Measurements from ENCODE around the gene ANXA10. TPM values are rescaled to one million over a fixed set of nuclear protein-coding genes. Genes with fewer than 3 reads are reported as not detected.

Gene ANXA10
- total RNA-seq, 1 experiment from 2014 or later = not detected

DNA sequence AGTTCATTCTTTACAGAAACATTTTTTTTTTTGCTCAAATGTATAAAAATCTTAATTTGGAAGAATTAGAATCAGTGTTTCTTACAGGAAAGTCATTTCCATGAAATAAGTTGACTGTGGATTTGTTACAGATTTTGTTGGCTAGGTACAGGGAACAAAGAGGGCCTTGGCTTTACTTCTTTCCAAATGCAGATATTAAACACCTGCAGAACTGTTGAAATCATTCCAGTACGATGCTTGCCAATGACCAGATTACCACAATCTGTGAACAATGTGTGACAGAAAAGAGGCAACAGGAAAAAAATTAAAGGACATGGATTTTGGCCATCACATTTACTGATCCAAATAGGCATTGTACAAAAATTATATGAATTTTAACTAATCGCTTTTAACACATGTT is 70.8 kb downstream of the ANXA10 start (continued):
- TF ChIP-seq, protein P1, sequence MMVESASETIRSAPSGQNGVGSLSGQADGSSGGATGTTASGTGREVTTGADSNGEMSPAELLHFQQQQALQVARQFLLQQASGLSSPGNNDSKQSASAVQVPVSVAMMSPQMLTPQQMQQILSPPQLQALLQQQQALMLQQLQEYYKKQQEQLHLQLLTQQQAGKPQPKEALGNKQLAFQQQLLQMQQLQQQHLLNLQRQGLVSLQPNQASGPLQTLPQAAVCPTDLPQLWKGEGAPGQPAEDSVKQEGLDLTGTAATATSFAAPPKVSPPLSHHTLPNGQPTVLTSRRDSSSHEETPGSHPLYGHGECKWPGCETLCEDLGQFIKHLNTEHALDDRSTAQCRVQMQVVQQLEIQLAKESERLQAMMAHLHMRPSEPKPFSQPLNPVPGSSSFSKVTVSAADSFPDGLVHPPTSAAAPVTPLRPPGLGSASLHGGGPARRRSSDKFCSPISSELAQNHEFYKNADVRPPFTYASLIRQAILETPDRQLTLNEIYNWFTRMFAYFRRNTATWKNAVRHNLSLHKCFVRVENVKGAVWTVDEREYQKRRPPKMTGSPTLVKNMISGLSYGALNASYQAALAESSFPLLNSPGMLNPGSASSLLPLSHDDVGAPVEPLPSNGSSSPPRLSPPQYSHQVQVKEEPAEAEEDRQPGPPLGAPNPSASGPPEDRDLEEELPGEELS (CRISPR knock-in tag; IDR thresholded peaks at IDR 0.05) = no peak
- TF ChIP-seq ZNF138 (CRISPR knock-in tag; conservative IDR thresholded peaks at IDR 0.05) = no peak
- TF ChIP-seq, protein P2, sequence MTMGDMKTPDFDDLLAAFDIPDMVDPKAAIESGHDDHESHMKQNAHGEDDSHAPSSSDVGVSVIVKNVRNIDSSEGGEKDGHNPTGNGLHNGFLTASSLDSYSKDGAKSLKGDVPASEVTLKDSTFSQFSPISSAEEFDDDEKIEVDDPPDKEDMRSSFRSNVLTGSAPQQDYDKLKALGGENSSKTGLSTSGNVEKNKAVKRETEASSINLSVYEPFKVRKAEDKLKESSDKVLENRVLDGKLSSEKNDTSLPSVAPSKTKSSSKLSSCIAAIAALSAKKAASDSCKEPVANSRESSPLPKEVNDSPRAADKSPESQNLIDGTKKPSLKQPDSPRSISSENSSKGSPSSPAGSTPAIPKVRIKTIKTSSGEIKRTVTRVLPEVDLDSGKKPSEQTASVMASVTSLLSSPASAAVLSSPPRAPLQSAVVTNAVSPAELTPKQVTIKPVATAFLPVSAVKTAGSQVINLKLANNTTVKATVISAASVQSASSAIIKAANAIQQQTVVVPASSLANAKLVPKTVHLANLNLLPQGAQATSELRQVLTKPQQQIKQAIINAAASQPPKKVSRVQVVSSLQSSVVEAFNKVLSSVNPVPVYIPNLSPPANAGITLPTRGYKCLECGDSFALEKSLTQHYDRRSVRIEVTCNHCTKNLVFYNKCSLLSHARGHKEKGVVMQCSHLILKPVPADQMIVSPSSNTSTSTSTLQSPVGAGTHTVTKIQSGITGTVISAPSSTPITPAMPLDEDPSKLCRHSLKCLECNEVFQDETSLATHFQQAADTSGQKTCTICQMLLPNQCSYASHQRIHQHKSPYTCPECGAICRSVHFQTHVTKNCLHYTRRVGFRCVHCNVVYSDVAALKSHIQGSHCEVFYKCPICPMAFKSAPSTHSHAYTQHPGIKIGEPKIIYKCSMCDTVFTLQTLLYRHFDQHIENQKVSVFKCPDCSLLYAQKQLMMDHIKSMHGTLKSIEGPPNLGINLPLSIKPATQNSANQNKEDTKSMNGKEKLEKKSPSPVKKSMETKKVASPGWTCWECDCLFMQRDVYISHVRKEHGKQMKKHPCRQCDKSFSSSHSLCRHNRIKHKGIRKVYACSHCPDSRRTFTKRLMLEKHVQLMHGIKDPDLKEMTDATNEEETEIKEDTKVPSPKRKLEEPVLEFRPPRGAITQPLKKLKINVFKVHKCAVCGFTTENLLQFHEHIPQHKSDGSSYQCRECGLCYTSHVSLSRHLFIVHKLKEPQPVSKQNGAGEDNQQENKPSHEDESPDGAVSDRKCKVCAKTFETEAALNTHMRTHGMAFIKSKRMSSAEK (CRISPR knock-in tag; IDR thresholded peaks at IDR 0.05; ENCODE audit: borderline replicate concordance) = no peak

- H3K4me1 Mint-ChIP-seq = no peaks in the 10 kb centered on the region
- DNase-seq (ENCODE audit: low spot score) (no peak), ATAC-seq (no peak)
- TF ChIP-seq OVOL2 (CRISPR knock-in tag; IDR thresholded peaks at IDR 0.05; ENCODE audit: borderline replicate concordance) (no peak), ZNF512 (CRISPR knock-in tag; IDR thresholded peaks at IDR 0.05; ENCODE audit: borderline replicate concordance) (no peak), ZNF121 (CRISPR knock-in tag; IDR thresholded peaks at IDR 0.05) (no peak), FOXK1 (CRISPR knock-in tag; IDR thresholded peaks at IDR 0.05) (no peak), ETV6 (CRISPR knock-in tag; IDR thresholded peaks at IDR 0.05) (no peak), GABPB1 (CRISPR knock-in tag; IDR thresholded peaks at IDR 0.05) (no peak), ESRRA (CRISPR knock-in tag; IDR thresholded peaks at IDR 0.05; ENCODE audit: borderline replicate concordance) (no peak), ATF1 (CRISPR knock-in tag; IDR thresholded peaks at IDR 0.05) (no peak), FOXP1 (CRISPR knock-in tag; IDR thresholded peaks at IDR 0.05; ENCODE audit: borderline replicate concordance) (no peak), TEAD1 (CRISPR knock-in tag; IDR thresholded peaks at IDR 0.05) (no peak), TP53 (CRISPR knock-in tag; IDR thresholded peaks at IDR 0.05) (no peak)
- TF ChIP-seq, protein P3, sequence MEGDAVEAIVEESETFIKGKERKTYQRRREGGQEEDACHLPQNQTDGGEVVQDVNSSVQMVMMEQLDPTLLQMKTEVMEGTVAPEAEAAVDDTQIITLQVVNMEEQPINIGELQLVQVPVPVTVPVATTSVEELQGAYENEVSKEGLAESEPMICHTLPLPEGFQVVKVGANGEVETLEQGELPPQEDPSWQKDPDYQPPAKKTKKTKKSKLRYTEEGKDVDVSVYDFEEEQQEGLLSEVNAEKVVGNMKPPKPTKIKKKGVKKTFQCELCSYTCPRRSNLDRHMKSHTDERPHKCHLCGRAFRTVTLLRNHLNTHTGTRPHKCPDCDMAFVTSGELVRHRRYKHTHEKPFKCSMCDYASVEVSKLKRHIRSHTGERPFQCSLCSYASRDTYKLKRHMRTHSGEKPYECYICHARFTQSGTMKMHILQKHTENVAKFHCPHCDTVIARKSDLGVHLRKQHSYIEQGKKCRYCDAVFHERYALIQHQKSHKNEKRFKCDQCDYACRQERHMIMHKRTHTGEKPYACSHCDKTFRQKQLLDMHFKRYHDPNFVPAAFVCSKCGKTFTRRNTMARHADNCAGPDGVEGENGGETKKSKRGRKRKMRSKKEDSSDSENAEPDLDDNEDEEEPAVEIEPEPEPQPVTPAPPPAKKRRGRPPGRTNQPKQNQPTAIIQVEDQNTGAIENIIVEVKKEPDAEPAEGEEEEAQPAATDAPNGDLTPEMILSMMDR (IDR thresholded peaks at IDR 0.05) = no peak
- TF ChIP-seq, protein P4, sequence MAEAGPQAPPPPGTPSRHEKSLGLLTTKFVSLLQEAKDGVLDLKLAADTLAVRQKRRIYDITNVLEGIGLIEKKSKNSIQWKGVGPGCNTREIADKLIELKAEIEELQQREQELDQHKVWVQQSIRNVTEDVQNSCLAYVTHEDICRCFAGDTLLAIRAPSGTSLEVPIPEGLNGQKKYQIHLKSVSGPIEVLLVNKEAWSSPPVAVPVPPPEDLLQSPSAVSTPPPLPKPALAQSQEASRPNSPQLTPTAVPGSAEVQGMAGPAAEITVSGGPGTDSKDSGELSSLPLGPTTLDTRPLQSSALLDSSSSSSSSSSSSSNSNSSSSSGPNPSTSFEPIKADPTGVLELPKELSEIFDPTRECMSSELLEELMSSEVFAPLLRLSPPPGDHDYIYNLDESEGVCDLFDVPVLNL (CRISPR knock-in tag; IDR thresholded peaks at IDR 0.05; ENCODE audit: borderline replicate concordance, low read depth) = no peak
- TF ChIP-seq, protein P1 (CRISPR knock-in tag; IDR thresholded peaks at IDR 0.05) = no peak
- H3K27me3 Mint-ChIP-seq (ENCODE audit: low read depth) = no peaks in the 10 kb centered on the region
- peaks cover 22% of the 10 kb centered on the region for H3K9me3 Mint-ChIP-seq
- CTCF ChIA-PET = no interaction called here
- POLR2A ChIA-PET = no interaction called here
- H3K4me3 Mint-ChIP-seq = no peak overlapping the region
- H3K36me3 Mint-ChIP-seq = peaks cover 9% of the 10 kb centered on the region
- H3K27ac Mint-ChIP-seq = no peak overlapping the region
These were observed 71.7 kb downstream of the ANXA10 start for GRCh38 chr4:168164045-168164444.

Measured in WTC11 (cell line).